SIG-M5 treated with dmso at 0.1 percent for 504 hours (cell line): ENCODE data around the gene TMTC3.

Experiments
- DNase-seq: peaks from one replicate; lab custom pipeline; 2025; ENCODE audit not compliant: unreplicated experiment; lab: John Stamatoyannopoulos, UW

The TMTC3 gene

GRCh38 chr12:88223519-88223918 is 81.4 kb downstream of the TMTC3 start:
- DNase-seq: no peak

- DNase-seq: no peak
These were observed 83.7 kb downstream of the TMTC3 start for GRCh38 chr12:88225776-88226175.

- DNase-seq: no peak
These were observed 85.2 kb downstream of the TMTC3 start for GRCh38 chr12:88227263-88227662.

GRCh38 chr12:88227871-88228270 is 85.8 kb downstream of the TMTC3 start:
- no peak for DNase-seq

GRCh38 chr12:88228720-88229119 is 86.6 kb downstream of the TMTC3 start:
- no peak for DNase-seq

GRCh38 chr12:88230271-88230670 is 88.2 kb downstream of the TMTC3 start:
- no peak for DNase-seq

GRCh38 chr12:88235183-88235833 is 93.2 kb downstream of the TMTC3 start:
- no peak for DNase-seq

- DNase-seq: no peak
These were observed 95.8 kb downstream of the TMTC3 start for GRCh38 chr12:88237954-88238353.

GRCh38 chr12:88238406-88238805 is 96.3 kb downstream of the TMTC3 start:
- no peak for DNase-seq

- DNase-seq: no peak
These were observed 99.9 kb downstream of the TMTC3 start for GRCh38 chr12:88241862-88242570.

GRCh38 chr12:88242571-88242925 is 100.4 kb downstream of the TMTC3 start:
- DNase-seq: no peak

GRCh38 chr12:88242939-88243338 is 100.8 kb downstream of the TMTC3 start:
- no peak for DNase-seq

GRCh38 chr12:88243982-88244381 is 101.9 kb downstream of the TMTC3 start:
- DNase-seq: no peak

GRCh38 chr12:88245905-88246304 is 103.8 kb downstream of the TMTC3 start:
- DNase-seq: no peak

GRCh38 chr12:88247241-88247643 is 105.1 kb downstream of the TMTC3 start:
- DNase-seq: no peak

- DNase-seq: no peak
These were observed 106.5 kb downstream of the TMTC3 start for GRCh38 chr12:88248606-88249005.
